Measurements from ENCODE around the gene SNRPD3. TPM values are rescaled to one million over a fixed set of nuclear protein-coding genes. Genes with fewer than 3 reads are reported as not detected.

The SNRPD3 gene
- total RNA-seq, 1 donor, result 84.2 TPM

GRCh38 chr22:24580276-24580675, 24.5 kb downstream of the SNRPD3 start:
- H3K4me3 ChIP-seq (ENCODE audit: low read depth, low read length), result no peak overlapping the region
- DNase-seq (ENCODE audit: low read depth), result peak; percentile 94
- TF ChIP-seq CTCF (IDR thresholded peaks at IDR 0.05; ENCODE audit: insufficient read depth, low read depth, low read length), result no peak

- TF ChIP-seq CTCF (IDR thresholded peaks at IDR 0.05; ENCODE audit: insufficient read depth, low read depth, low read length), result no peak
- DNase-seq (ENCODE audit: low read depth), result no peak
- no peak overlapping the region for H3K4me3 ChIP-seq (ENCODE audit: low read depth, low read length)
Observed at GRCh38 chr22:24582056-24582814, 26.4 kb downstream of the SNRPD3 start.

- peak; percentile 48 for DNase-seq (ENCODE audit: low read depth)
- no peak overlapping the region for H3K4me3 ChIP-seq (ENCODE audit: low read depth, low read length)
- TF ChIP-seq CTCF (IDR thresholded peaks at IDR 0.05; ENCODE audit: insufficient read depth, low read depth, low read length), result no peak
Observed at GRCh38 chr22:24583221-24584165, 27.7 kb downstream of the SNRPD3 start.

GRCh38 chr22:24584166-24584790, 28.5 kb downstream of the SNRPD3 start:
- H3K4me3 ChIP-seq (ENCODE audit: low read depth, low read length), result no peak overlapping the region
- no peak for TF ChIP-seq CTCF (IDR thresholded peaks at IDR 0.05; ENCODE audit: insufficient read depth, low read depth, low read length)
- no peak for DNase-seq (ENCODE audit: low read depth)

GRCh38 chr22:24584871-24585411, 29.1 kb downstream of the SNRPD3 start:
- no peak for DNase-seq (ENCODE audit: low read depth)
- no peak overlapping the region for H3K4me3 ChIP-seq (ENCODE audit: low read depth, low read length)
- no peak for TF ChIP-seq CTCF (IDR thresholded peaks at IDR 0.05; ENCODE audit: insufficient read depth, low read depth, low read length)

- no peak for TF ChIP-seq CTCF (IDR thresholded peaks at IDR 0.05; ENCODE audit: insufficient read depth, low read depth, low read length)
- DNase-seq (ENCODE audit: low read depth), result no peak
Observed at GRCh38 chr22:24585461-24585860, 29.7 kb downstream of the SNRPD3 start.

More at GRCh38 chr22:24585461-24585860, 29.7 kb downstream of the SNRPD3 start:
- H3K4me3 ChIP-seq (ENCODE audit: low read depth, low read length), result no peak overlapping the region

Data from fibroblast of villous mesenchyme (primary cell).